HEK293 (cell line): Measurements from ENCODE around the gene DPYD.

Experiments
- ZEB2 ChIP-seq: fragments of 450-650 bp; formaldehyde crosslinking; IDR thresholded peaks from 2 replicates; pipeline ENCODE4 v1.5.1; 2016; ENCODE audit warnings: missing biosample characterization, missing genetic modification characterization
- TF ChIP-seq, protein P1 (sequence below): sonication (generic); formaldehyde crosslinking; IDR thresholded peaks from 2 replicates; pipeline ENCODE4 v1.8.1; 2022; ENCODE audit warnings: mild to moderate bottlenecking, moderate library complexity, missing genetic modification reagents
- TF ChIP-seq, protein P2 (sequence below): fragments of 450-650 bp; formaldehyde crosslinking; IDR thresholded peaks from 2 replicates; pipeline ENCODE4 v1.5.1; 2016; ENCODE audit warnings: missing biosample characterization, missing genetic modification characterization
- TF ChIP-seq, protein P3 (sequence below): fragments of 450-650 bp; formaldehyde crosslinking; IDR thresholded peaks from 2 replicates; pipeline ENCODE4 v1.5.1; 2016; ENCODE audit warnings: missing biosample characterization, missing genetic modification characterization, low read depth

DNA sequence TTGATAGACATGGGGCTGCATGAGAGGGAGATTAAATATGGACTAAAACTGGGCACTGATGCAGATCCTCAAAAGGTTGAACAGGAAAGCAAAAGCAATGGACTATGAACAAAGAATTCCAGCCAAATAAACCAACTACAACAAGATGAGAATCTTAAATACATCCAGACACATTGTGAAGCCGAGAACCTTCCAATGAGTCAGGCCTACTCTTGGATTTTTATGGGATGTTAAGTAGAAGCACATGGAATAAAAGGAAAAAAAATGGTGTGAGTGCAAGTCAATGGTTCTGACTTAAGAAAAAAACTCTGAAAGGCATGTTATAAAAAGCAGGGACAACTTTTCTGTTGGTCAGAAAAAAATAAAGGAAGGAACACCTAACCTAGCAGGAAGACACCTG lies 227.2 kb downstream of the DPYD start:
- TF ChIP-seq, protein P1, sequence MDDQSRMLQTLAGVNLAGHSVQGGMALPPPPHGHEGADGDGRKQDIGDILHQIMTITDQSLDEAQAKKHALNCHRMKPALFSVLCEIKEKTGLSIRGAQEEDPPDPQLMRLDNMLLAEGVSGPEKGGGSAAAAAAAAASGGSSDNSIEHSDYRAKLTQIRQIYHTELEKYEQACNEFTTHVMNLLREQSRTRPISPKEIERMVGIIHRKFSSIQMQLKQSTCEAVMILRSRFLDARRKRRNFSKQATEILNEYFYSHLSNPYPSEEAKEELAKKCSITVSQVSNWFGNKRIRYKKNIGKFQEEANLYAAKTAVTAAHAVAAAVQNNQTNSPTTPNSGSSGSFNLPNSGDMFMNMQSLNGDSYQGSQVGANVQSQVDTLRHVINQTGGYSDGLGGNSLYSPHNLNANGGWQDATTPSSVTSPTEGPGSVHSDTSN (CRISPR knock-in tag), result no peak
- TF ChIP-seq, protein P2, sequence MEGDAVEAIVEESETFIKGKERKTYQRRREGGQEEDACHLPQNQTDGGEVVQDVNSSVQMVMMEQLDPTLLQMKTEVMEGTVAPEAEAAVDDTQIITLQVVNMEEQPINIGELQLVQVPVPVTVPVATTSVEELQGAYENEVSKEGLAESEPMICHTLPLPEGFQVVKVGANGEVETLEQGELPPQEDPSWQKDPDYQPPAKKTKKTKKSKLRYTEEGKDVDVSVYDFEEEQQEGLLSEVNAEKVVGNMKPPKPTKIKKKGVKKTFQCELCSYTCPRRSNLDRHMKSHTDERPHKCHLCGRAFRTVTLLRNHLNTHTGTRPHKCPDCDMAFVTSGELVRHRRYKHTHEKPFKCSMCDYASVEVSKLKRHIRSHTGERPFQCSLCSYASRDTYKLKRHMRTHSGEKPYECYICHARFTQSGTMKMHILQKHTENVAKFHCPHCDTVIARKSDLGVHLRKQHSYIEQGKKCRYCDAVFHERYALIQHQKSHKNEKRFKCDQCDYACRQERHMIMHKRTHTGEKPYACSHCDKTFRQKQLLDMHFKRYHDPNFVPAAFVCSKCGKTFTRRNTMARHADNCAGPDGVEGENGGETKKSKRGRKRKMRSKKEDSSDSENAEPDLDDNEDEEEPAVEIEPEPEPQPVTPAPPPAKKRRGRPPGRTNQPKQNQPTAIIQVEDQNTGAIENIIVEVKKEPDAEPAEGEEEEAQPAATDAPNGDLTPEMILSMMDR, result no peak
- TF ChIP-seq, protein P3, sequence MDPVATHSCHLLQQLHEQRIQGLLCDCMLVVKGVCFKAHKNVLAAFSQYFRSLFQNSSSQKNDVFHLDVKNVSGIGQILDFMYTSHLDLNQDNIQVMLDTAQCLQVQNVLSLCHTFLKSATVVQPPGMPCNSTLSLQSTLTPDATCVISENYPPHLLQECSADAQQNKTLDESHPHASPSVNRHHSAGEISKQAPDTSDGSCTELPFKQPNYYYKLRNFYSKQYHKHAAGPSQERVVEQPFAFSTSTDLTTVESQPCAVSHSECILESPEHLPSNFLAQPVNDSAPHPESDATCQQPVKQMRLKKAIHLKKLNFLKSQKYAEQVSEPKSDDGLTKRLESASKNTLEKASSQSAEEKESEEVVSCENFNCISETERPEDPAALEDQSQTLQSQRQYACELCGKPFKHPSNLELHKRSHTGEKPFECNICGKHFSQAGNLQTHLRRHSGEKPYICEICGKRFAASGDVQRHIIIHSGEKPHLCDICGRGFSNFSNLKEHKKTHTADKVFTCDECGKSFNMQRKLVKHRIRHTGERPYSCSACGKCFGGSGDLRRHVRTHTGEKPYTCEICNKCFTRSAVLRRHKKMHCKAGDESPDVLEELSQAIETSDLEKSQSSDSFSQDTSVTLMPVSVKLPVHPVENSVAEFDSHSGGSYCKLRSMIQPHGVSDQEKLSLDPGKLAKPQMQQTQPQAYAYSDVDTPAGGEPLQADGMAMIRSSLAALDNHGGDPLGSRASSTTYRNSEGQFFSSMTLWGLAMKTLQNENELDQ (tag by site-specific recombination), result no peak
- no peak for TF ChIP-seq ZEB2
